Prostate gland (tissue), 1 donor: ENCODE results near the gene AIFM1.

Source experiments
- POLR2A ChIP-seq: fragments of 450-650 bp; IDR thresholded peaks from one replicate; pipeline ENCODE4 v1.6.1; 2016; ENCODE audit warnings: antibody characterized with exemption, mild to moderate bottlenecking
- POLR2AphosphoS5 ChIP-seq: sonication (generic); formaldehyde crosslinking; IDR thresholded peaks from one replicate; pipeline ENCODE4 v1.6.1; 2017; ENCODE audit warnings: antibody characterized with exemption

- TF ChIP-seq POLR2A = no peak
- TF ChIP-seq POLR2AphosphoS5 = no peak
Measured at GRCh38 chrX:130121505-130121800, 44.2 kb downstream of the AIFM1 start.
